ENCODE measurements around the gene STK10.

The STK10 gene

GRCh38 chr5:172142709-172143215 lies 45.3 kb downstream of the STK10 start:
- no peak for DNase-seq (ENCODE audit: low spot score)

GRCh38 chr5:172141949-172142319 lies 46.1 kb downstream of the STK10 start:
- no peak for DNase-seq (ENCODE audit: low spot score)

GRCh38 chr5:172140866-172141265 lies 47.2 kb downstream of the STK10 start:
- DNase-seq (ENCODE audit: low spot score), result no peak

- DNase-seq (ENCODE audit: low spot score), result no peak
Measured at GRCh38 chr5:172140120-172140519, 47.9 kb downstream of the STK10 start.

- no peak for DNase-seq (ENCODE audit: low spot score)
Measured at GRCh38 chr5:172137046-172137445, 51.0 kb downstream of the STK10 start.

- peak; percentile 84 for DNase-seq (ENCODE audit: low spot score)
Measured at GRCh38 chr5:172133359-172134029, 54.5 kb downstream of the STK10 start.

GRCh38 chr5:172131690-172132089 lies 56.3 kb downstream of the STK10 start:
- DNase-seq (ENCODE audit: low spot score), result no peak

- DNase-seq (ENCODE audit: low spot score), result no peak
Measured at GRCh38 chr5:172129256-172129910, 58.6 kb downstream of the STK10 start.

GRCh38 chr5:172127581-172127980 lies 60.4 kb downstream of the STK10 start:
- DNase-seq (ENCODE audit: low spot score), result no peak

- peak; percentile 80 for DNase-seq (ENCODE audit: low spot score)
Measured at GRCh38 chr5:172123269-172123692, 64.7 kb downstream of the STK10 start.

GRCh38 chr5:172119921-172120688 lies 67.9 kb downstream of the STK10 start:
- no peak for DNase-seq (ENCODE audit: low spot score)

GRCh38 chr5:172118891-172119290 lies 69.1 kb downstream of the STK10 start:
- no peak for DNase-seq (ENCODE audit: low spot score)

- DNase-seq (ENCODE audit: low spot score), result no peak
Measured at GRCh38 chr5:172117977-172118701, 69.9 kb downstream of the STK10 start.

- no peak for DNase-seq (ENCODE audit: low spot score)
Measured at GRCh38 chr5:172115541-172115982, 72.5 kb downstream of the STK10 start.

GRCh38 chr5:172114875-172115422 lies 73.1 kb downstream of the STK10 start:
- DNase-seq (ENCODE audit: low spot score), result no peak

- DNase-seq (ENCODE audit: low spot score), result no peak
Measured at GRCh38 chr5:172113036-172113435, 75.0 kb downstream of the STK10 start.

GRCh38 chr5:172111852-172112225 lies 76.2 kb downstream of the STK10 start:
- peak; percentile 50 for DNase-seq (ENCODE audit: low spot score)

GRCh38 chr5:172110921-172111851 lies 76.8 kb downstream of the STK10 start:
- no peak for DNase-seq (ENCODE audit: low spot score)

- no peak for DNase-seq (ENCODE audit: low spot score)
Measured at GRCh38 chr5:172110260-172110815, 77.7 kb downstream of the STK10 start.

- no peak for DNase-seq (ENCODE audit: low spot score)
Measured at GRCh38 chr5:172109749-172110148, 78.3 kb downstream of the STK10 start.
